Tibial nerve (tissue), 4 donors: ENCODE measurements around the gene USP24.

ENCODE experiments used
- EP300 ChIP-seq, 2 donors: sonication (generic); formaldehyde crosslinking; IDR thresholded peaks; one replicate each; pipeline ENCODE4 v1.6.1; 2017; ENCODE audit warnings: antibody characterized with exemption in 2 of 2, mild to moderate bottlenecking in 1 of 2
- POLR2A ChIP-seq, 2 donors: fragments of 450-650 bp; IDR thresholded peaks; one replicate each; pipeline ENCODE4 v1.6.1; 2017; ENCODE audit warnings: antibody characterized with exemption in 2 of 2, mild to moderate bottlenecking in 2 of 2, moderate library complexity in 2 of 2
- TF ChIP-seq, protein P1 (sequence below), 5 experiments: fragments of 200-600 bp in 3 of 5; fragments of 450-650 bp in 2 of 5; sonication (generic) in 3 of 5; IDR thresholded peaks; one replicate each; pipeline ENCODE4 v1.5.1; 2016 to 2019; ENCODE audit warnings: antibody characterized with exemption in 5 of 5, mild to moderate bottlenecking in 3 of 5, moderate library complexity in 2 of 5

DNA sequence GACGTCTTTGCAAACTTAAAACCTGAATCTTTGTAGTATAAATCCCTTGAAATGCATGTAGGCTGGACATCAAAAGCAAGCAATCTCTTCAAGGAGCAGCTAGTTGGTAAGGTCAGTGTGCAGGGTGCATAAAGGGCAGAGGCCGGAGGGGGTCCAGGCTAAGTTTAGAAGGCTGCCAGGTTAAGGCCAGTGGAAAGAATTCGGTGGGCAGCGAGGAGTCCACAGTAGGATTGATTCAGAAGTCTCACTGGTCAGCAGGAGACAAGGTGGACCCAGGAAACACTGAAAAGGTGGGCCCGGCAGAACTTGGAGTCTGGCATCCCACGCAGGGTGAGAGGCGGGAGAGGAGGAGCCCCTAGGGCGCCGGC is 176.2 kb downstream of the USP24 start:
- TF ChIP-seq, protein P1, sequence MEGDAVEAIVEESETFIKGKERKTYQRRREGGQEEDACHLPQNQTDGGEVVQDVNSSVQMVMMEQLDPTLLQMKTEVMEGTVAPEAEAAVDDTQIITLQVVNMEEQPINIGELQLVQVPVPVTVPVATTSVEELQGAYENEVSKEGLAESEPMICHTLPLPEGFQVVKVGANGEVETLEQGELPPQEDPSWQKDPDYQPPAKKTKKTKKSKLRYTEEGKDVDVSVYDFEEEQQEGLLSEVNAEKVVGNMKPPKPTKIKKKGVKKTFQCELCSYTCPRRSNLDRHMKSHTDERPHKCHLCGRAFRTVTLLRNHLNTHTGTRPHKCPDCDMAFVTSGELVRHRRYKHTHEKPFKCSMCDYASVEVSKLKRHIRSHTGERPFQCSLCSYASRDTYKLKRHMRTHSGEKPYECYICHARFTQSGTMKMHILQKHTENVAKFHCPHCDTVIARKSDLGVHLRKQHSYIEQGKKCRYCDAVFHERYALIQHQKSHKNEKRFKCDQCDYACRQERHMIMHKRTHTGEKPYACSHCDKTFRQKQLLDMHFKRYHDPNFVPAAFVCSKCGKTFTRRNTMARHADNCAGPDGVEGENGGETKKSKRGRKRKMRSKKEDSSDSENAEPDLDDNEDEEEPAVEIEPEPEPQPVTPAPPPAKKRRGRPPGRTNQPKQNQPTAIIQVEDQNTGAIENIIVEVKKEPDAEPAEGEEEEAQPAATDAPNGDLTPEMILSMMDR (IDR thresholded peaks at IDR 0.05), result no peak
- TF ChIP-seq POLR2A (IDR thresholded peaks at IDR 0.05), result no peak
- TF ChIP-seq EP300 (IDR thresholded peaks at IDR 0.05), result no peak
